ENCODE measurements around the gene UBE3A.
A peak's percentile ranks its signal among the peaks of the same experiment; 100 is the strongest.
"Not testable (repeated sequence)": the region's sequence is repeated elsewhere in the genome, so short reads cannot be mapped to it uniquely, and the experiment has no call there.

The UBE3A gene

GRCh38 chr15:25438601-25439368 lies at the start of gene UBE3A:
UBE3A (minus strand) TSS chr15:25439024; CDS start chr15:25409107, 29,917 bp downstream.
- DNase-seq = peak; percentile 85 to 92

GRCh38 chr15:25487226-25487884 lies 48.5 kb upstream of the UBE3A start:
- no peak for DNase-seq

GRCh38 chr15:25486051-25486450 lies 47.2 kb upstream of the UBE3A start:
- DNase-seq = no peak

GRCh38 chr15:25481208-25481859 lies 42.5 kb upstream of the UBE3A start:
- DNase-seq = no peak

- no peak for DNase-seq
These were observed 39.5 kb upstream of the UBE3A start for GRCh38 chr15:25478313-25478712.

- no peak for DNase-seq
These were observed 39.0 kb upstream of the UBE3A start for GRCh38 chr15:25477816-25478215.

- no peak for DNase-seq
These were observed 35.4 kb upstream of the UBE3A start for GRCh38 chr15:25474251-25474650.

GRCh38 chr15:25470230-25470629 lies 31.4 kb upstream of the UBE3A start:
- no peak for DNase-seq

- DNase-seq = no peak
These were observed 30.6 kb upstream of the UBE3A start for GRCh38 chr15:25469377-25469776.

- no peak for DNase-seq
These were observed 29.8 kb upstream of the UBE3A start for GRCh38 chr15:25468611-25469010.

GRCh38 chr15:25465835-25466234 lies 27.0 kb upstream of the UBE3A start:
- no peak for DNase-seq

- DNase-seq = no peak
These were observed 26.0 kb upstream of the UBE3A start for GRCh38 chr15:25464784-25465183.

- DNase-seq = no peak
These were observed 25.6 kb upstream of the UBE3A start for GRCh38 chr15:25464383-25464782.

- no peak for DNase-seq
These were observed 17.4 kb upstream of the UBE3A start for GRCh38 chr15:25456196-25456595.

GRCh38 chr15:25455226-25455625 lies 16.4 kb upstream of the UBE3A start:
- DNase-seq = no peak

GRCh38 chr15:25454771-25455170 lies 15.9 kb upstream of the UBE3A start:
- no peak for DNase-seq

- not testable (repeated sequence) for DNase-seq
These were observed 14.4 kb upstream of the UBE3A start for GRCh38 chr15:25453246-25453645.

GRCh38 chr15:25451501-25451900 lies 12.7 kb upstream of the UBE3A start:
- DNase-seq = no peak

GRCh38 chr15:25450163-25450562 lies 11.3 kb upstream of the UBE3A start:
- DNase-seq = no peak

GRCh38 chr15:25446076-25446475 lies 7.3 kb upstream of the UBE3A start:
- DNase-seq = no peak

- DNase-seq = no peak
These were observed 6.6 kb upstream of the UBE3A start for GRCh38 chr15:25445412-25445811.

- no peak for DNase-seq
These were observed 2.3 kb upstream of the UBE3A start for GRCh38 chr15:25441111-25441510.

- no peak for DNase-seq
These were observed 579 bp upstream of the UBE3A start for GRCh38 chr15:25439369-25439836.
